ENCODE results near the gene GRB14. TPM values are rescaled to one million over a fixed set of nuclear protein-coding genes. Genes with fewer than 3 reads are reported as not detected.

Gene GRB14
- polyA plus RNA-seq, 1 of the 3 experiments (the other 2 are of a cell fraction), result 3.9 TPM

- Histone ChIP-seq H3K9me2 (no peaks in the 10 kb centered on the region), H3K27ac (ENCODE audit: low read depth in 2 of 2, low read length in 1 of 2) (no peak overlapping the region), H3K36me3 (replicated peaks in 1 of 2; ENCODE audit: control insufficient read depth in 1 of 2, insufficient read depth in 2 of 2, low read length in 1 of 2) (peaks cover 0 to 3% of the 10 kb centered on the region in 2 experiments), H3K27me3 (ENCODE audit: insufficient read depth) (no peaks in the 10 kb centered on the region), H4K20me1 (ENCODE audit: insufficient read depth) (no peaks in the 10 kb centered on the region), H3K79me2 (ENCODE audit: insufficient read depth) (no peaks in the 10 kb centered on the region), H3K4me3 (ENCODE audit: low read depth in 2 of 2, low read length in 1 of 2) (no peak overlapping the region), H3K9me3 (no peaks in the 10 kb centered on the region), H2AFZ (ENCODE audit: low read depth) (no peak overlapping the region; the same call in 1 of the 2 replicates), H3F3A (replicated peaks; ENCODE audit: insufficient read depth) (no peaks in the 10 kb centered on the region), H3K4me2 (no peak overlapping the region), H3K9ac (no peak overlapping the region), H3K4me1 (ENCODE audit: control insufficient read depth in 1 of 2, insufficient read depth in 2 of 2, low read depth in 1 of 2, low read length in 1 of 2) (no peaks in the 10 kb centered on the region)
- ChIA-PET CTCF (interaction anchor here (0.5 to 2.1 kb wide), 4 partner anchors 10 to 1303 kb away, joined by 3 to 11 read pairs (median 5); no protein-coding TSS in a partner anchor), POLR2A (no interaction called here)
- 4% methylated on average over 1 of the region's 1 CpG for WGBS (ENCODE audit: low lambda C conversion rate)
- DNase-seq, result no peak
- TF ChIP-seq JUND (IDR thresholded peaks at IDR 0.05) (peak; percentile 23; the same call in 1 of the 2 replicates), FOSL2 (IDR thresholded peaks at IDR 0.05; ENCODE audit: borderline replicate concordance, low read depth) (0 out of 2 replicates have a peak, but pooled peaks have one; percentile 9), TAF1 (IDR thresholded peaks at IDR 0.05; ENCODE audit: borderline replicate concordance, low read depth, low read length) (no peak), CTCF (IDR thresholded peaks at IDR 0.05) (no peak), TCF12 (IDR thresholded peaks at IDR 0.05) (peak; percentile 27; the same call in 1 of the 2 replicates), PBX3 (IDR thresholded peaks at IDR 0.05) (peak; percentile 51)
Measured at GRCh38 chr2:164485541-164485940, 135.7 kb downstream of the GRB14 start.

GRCh38 chr2:164479460-164479859 lies 141.8 kb downstream of the GRB14 start:
- Histone ChIP-seq H3K27ac (ENCODE audit: low read depth in 2 of 2, low read length in 1 of 2) (no peak overlapping the region), H3K9ac (no peak overlapping the region), H3K4me1 (ENCODE audit: control insufficient read depth in 1 of 2, insufficient read depth in 2 of 2, low read depth in 1 of 2, low read length in 1 of 2) (no peaks in the 10 kb centered on the region), H3F3A (replicated peaks; ENCODE audit: insufficient read depth) (no peaks in the 10 kb centered on the region), H2AFZ (ENCODE audit: low read depth) (no peak overlapping the region), H3K9me3 (no peaks in the 10 kb centered on the region), H3K79me2 (ENCODE audit: insufficient read depth) (no peaks in the 10 kb centered on the region), H3K27me3 (ENCODE audit: insufficient read depth) (no peaks in the 10 kb centered on the region), H3K9me2 (no peaks in the 10 kb centered on the region), H4K20me1 (ENCODE audit: insufficient read depth) (no peaks in the 10 kb centered on the region), H3K4me2 (no peak overlapping the region), H3K36me3 (replicated peaks in 1 of 2; ENCODE audit: control insufficient read depth in 1 of 2, insufficient read depth in 2 of 2, low read length in 1 of 2) (no peaks in the 10 kb centered on the region), H3K4me3 (ENCODE audit: low read depth in 2 of 2, low read length in 1 of 2) (no peak overlapping the region)
- POLR2A ChIA-PET, result interaction anchor here (0.6 kb wide), 1 partner anchor 764 kb away, joined by 3 read pairs; no protein-coding TSS in a partner anchor
- DNase-seq, result peak; percentile 22
- TF ChIP-seq SMC3 (IDR thresholded peaks at IDR 0.05; ENCODE audit: low read depth, low read length) (peak; percentile 65), YY1 (IDR thresholded peaks at IDR 0.05; ENCODE audit: low read depth) (no peak), RAD21 (IDR thresholded peaks at IDR 0.05; ENCODE audit: low read length) (peak; percentile 94), CTCF (IDR thresholded peaks at IDR 0.05) (peak; percentile 66)
- 36% methylated on average over 2 of the region's 2 CpGs for WGBS (ENCODE audit: low lambda C conversion rate)
- CTCF ChIA-PET, result interaction anchor here (0.6 to 4.1 kb wide), 28 partner anchors 9 to 1346 kb away, joined by 3 to 46 read pairs (median 4); no protein-coding TSS in a partner anchor

Data from SK-N-SH (cell line).